22Rv1 (cell line): ENCODE results near the gene GCFC2.

Source experiments
- CTCF ChIP-seq: fragments of 450-650 bp; IDR thresholded peaks from 2 replicates; pipeline ENCODE4 v1.5.1; 2017; ENCODE audit warnings: mild to moderate bottlenecking
- ZFX ChIP-seq: fragments of 450-650 bp; IDR thresholded peaks from 2 replicates; pipeline ENCODE4 v1.6.1; 2017; ENCODE audit warnings: antibody characterized with exemption, borderline replicate concordance

- no peak for TF ChIP-seq CTCF
- no peak for TF ChIP-seq ZFX
Measured at GRCh38 chr2:75728614-75729419, 18.1 kb upstream of the GCFC2 start.
